SK-N-SH treated with all-trans-retinoic acid at 6 μM for 48 hours (cell line): Measurements from ENCODE around the gene SYNPO.

Source experiments
- PATZ1 ChIP-seq: fragments of 250-450 bp; sonication (Bioruptor Pico); IDR thresholded peaks from 2 replicates; pipeline ENCODE4 v1.8.0; 2020; ENCODE audit warnings: mild to moderate bottlenecking, moderate library complexity, borderline replicate concordance
- POU6F1 ChIP-seq: fragments of 250-450 bp; sonication (Bioruptor Pico); IDR thresholded peaks from 2 replicates; pipeline ENCODE4 v1.8.0; 2021; ENCODE audit warnings: low read depth, mild to moderate bottlenecking, moderate library complexity, borderline replicate concordance
- PPARA ChIP-seq: fragments of 250-450 bp; sonication (Bioruptor Pico); IDR thresholded peaks from 2 replicates; pipeline ENCODE4 v1.5.0; 2020; ENCODE audit warnings: mild to moderate bottlenecking, borderline replicate concordance
- RARB ChIP-seq: fragments of 250-450 bp; sonication (Bioruptor Pico); IDR thresholded peaks from 2 replicates; pipeline ENCODE4 v1.8.0; 2021; ENCODE audit warnings: mild to moderate bottlenecking, moderate library complexity
- TOX ChIP-seq: fragments of 250-450 bp; sonication (Bioruptor Pico); IDR thresholded peaks from 2 replicates; pipeline ENCODE4 v1.8.0; 2021; ENCODE audit warnings: mild to moderate bottlenecking, moderate library complexity, borderline replicate concordance
- ZNF8 ChIP-seq: fragments of 450-650 bp; formaldehyde crosslinking; IDR thresholded peaks from 2 replicates; pipeline ENCODE4 v1.5.0; 2020; ENCODE audit warnings: mild to moderate bottlenecking, moderate library complexity

DNA sequence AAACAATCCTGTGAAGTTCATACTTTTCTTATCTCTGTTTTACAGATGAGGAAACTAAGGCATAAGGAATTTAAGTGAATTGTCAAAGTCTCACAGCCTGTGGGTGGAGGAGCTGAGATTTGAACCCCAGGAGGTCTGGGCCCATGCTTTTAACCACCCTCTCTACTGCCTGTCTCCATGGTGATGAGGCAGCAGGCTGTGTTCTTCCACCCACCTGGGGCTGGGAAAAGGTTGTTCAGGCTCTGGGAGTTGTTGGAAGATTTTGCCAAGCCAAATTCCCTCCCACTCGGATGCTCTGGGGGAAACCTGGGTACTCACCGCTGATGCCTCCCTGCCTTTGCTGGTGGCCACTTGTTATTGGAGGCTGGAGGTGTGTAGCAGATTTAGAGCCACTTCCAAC lies 18.3 kb upstream of the SYNPO start:
- TF ChIP-seq PPARA (CRISPR knock-in tag) = no peak
- no peak for TF ChIP-seq ZNF8 (CRISPR knock-in tag)
- TF ChIP-seq PATZ1 = no peak
- TF ChIP-seq RARB (CRISPR knock-in tag) = no peak
- no peak for TF ChIP-seq POU6F1 (CRISPR knock-in tag)
- TF ChIP-seq TOX (CRISPR knock-in tag) = no peak
